Measurements from ENCODE around the gene ASB4. TPM values are rescaled to one million over a fixed set of nuclear protein-coding genes. Genes with fewer than 3 reads are reported as not detected.

ASB4 gene
- total RNA-seq, 4 donors from 2014 or later, result not detected

GRCh38 chr7:95553939-95554338 lies 68.2 kb downstream of the ASB4 start:
- no peak overlapping the region for H3K27ac ChIP-seq
- 75 to 76% methylated on average over 2 of the region's 2 CpGs for WGBS, 2 donors (ENCODE audit: low coverage in 1 of 2)

GRCh38 chr7:95556777-95557176 lies 71.0 kb downstream of the ASB4 start:
- no peaks in the 10 kb centered on the region for H3K27me3 ChIP-seq
- WGBS, 2 donors (ENCODE audit: low coverage in 1 of 2), result 92 to 100% methylated on average over 1 to 2 of the region's 2 CpGs
- H3K27ac ChIP-seq, result no peak overlapping the region
- ATAC-seq, result no peak
- no peaks in the 10 kb centered on the region for H3K9me3 ChIP-seq
- no peak overlapping the region for H3K4me3 ChIP-seq
- H3K4me1 ChIP-seq, result peaks cover 0 to 3% (median under 1%) of the 10 kb centered on the region in 3 donors
- H3K36me3 ChIP-seq, result no peaks in the 10 kb centered on the region
- TF ChIP-seq CTCF (IDR thresholded peaks at IDR 0.05), result no peak
- TF ChIP-seq POLR2A (IDR thresholded peaks at IDR 0.05), result no peak
- no peak for TF ChIP-seq POLR2AphosphoS5 (IDR thresholded peaks at IDR 0.05)
- no peak for TF ChIP-seq EP300 (IDR thresholded peaks at IDR 0.05)

More at GRCh38 chr7:95553939-95554338, 68.2 kb downstream of the ASB4 start:
- Histone ChIP-seq H3K9me3 (no peaks in the 10 kb centered on the region), H3K27me3 (no peaks in the 10 kb centered on the region), H3K4me1 (peaks cover 16 to 31% (median 23%) of the 10 kb centered on the region in 3 donors), H3K4me3 (no peak overlapping the region), H3K36me3 (no peaks in the 10 kb centered on the region)
- ATAC-seq, result no peak
- TF ChIP-seq POLR2A (IDR thresholded peaks at IDR 0.05), result no peak
- no peak for TF ChIP-seq EP300 (IDR thresholded peaks at IDR 0.05)
- TF ChIP-seq CTCF (IDR thresholded peaks at IDR 0.05), result no peak
- no peak for TF ChIP-seq POLR2AphosphoS5 (IDR thresholded peaks at IDR 0.05)

GRCh38 chr7:95558864-95559263 lies 73.1 kb downstream of the ASB4 start:
- Histone ChIP-seq H3K27ac (no peak overlapping the region), H3K4me3 (no peak overlapping the region), H3K27me3 (no peaks in the 10 kb centered on the region), H3K9me3 (no peaks in the 10 kb centered on the region), H3K4me1 (no peaks in the 10 kb centered on the region), H3K36me3 (no peaks in the 10 kb centered on the region)
- ATAC-seq, result no peak
- WGBS, 2 donors (ENCODE audit: low coverage in 1 of 2), result 52 to 83% methylated on average over 3 of the region's 3 CpGs
- TF ChIP-seq EP300 (IDR thresholded peaks at IDR 0.05), result no peak
- TF ChIP-seq POLR2A (IDR thresholded peaks at IDR 0.05), result no peak
- TF ChIP-seq CTCF (IDR thresholded peaks at IDR 0.05), result no peak
- TF ChIP-seq POLR2AphosphoS5 (IDR thresholded peaks at IDR 0.05), result no peak

- H3K9me3 ChIP-seq, result no peaks in the 10 kb centered on the region
- no peak for TF ChIP-seq CTCF (IDR thresholded peaks at IDR 0.05)
- no peak for TF ChIP-seq POLR2A (IDR thresholded peaks at IDR 0.05)
- no peak for TF ChIP-seq EP300 (IDR thresholded peaks at IDR 0.05)
- no peak for TF ChIP-seq POLR2AphosphoS5 (IDR thresholded peaks at IDR 0.05)
- no peaks in the 10 kb centered on the region for H3K4me1 ChIP-seq
- H3K36me3 ChIP-seq, result no peaks in the 10 kb centered on the region
- no peak overlapping the region for H3K4me3 ChIP-seq
- H3K27ac ChIP-seq, result no peak overlapping the region
- 42 to 60% methylated on average over 2 of the region's 2 CpGs for WGBS, 2 donors (ENCODE audit: low coverage in 1 of 2)
- no peak for ATAC-seq
- no peaks in the 10 kb centered on the region for H3K27me3 ChIP-seq
Observed at GRCh38 chr7:95560674-95561073, 74.9 kb downstream of the ASB4 start.

GRCh38 chr7:95569720-95570119 lies 84.0 kb downstream of the ASB4 start:
- H3K4me1 ChIP-seq, result no peaks in the 10 kb centered on the region
- no peak overlapping the region for H3K27ac ChIP-seq
- no peaks in the 10 kb centered on the region for H3K36me3 ChIP-seq
- WGBS, 2 donors (ENCODE audit: low coverage in 1 of 2), result 70 to 92% methylated on average over 1 to 2 of the region's 2 CpGs
- no peak overlapping the region for H3K4me3 ChIP-seq
- no peak for ATAC-seq
- TF ChIP-seq EP300 (IDR thresholded peaks at IDR 0.05), result no peak
- TF ChIP-seq POLR2AphosphoS5 (IDR thresholded peaks at IDR 0.05), result no peak
- no peak for TF ChIP-seq POLR2A (IDR thresholded peaks at IDR 0.05)
- TF ChIP-seq CTCF (IDR thresholded peaks at IDR 0.05), result no peak
- peaks cover 0 to 6% (median 0%) of the 10 kb centered on the region in 3 donors for H3K9me3 ChIP-seq
- H3K27me3 ChIP-seq, result no peaks in the 10 kb centered on the region

All from gastroesophageal sphincter (tissue), 4 donors.